HG02840 (cell line): ENCODE results near the gene MSMP.

Experiments used
- ATAC-seq: cut with Tn5 transposase; IDR thresholded peaks from one replicate; pipeline ENCODE4 v1.9.1; 2021; ENCODE audit warnings: mild to moderate bottlenecking, moderate library complexity, moderate number of reproducible peaks; ENCODE audit not compliant: unreplicated experiment, low FRiP score

MSMP gene

DNA sequence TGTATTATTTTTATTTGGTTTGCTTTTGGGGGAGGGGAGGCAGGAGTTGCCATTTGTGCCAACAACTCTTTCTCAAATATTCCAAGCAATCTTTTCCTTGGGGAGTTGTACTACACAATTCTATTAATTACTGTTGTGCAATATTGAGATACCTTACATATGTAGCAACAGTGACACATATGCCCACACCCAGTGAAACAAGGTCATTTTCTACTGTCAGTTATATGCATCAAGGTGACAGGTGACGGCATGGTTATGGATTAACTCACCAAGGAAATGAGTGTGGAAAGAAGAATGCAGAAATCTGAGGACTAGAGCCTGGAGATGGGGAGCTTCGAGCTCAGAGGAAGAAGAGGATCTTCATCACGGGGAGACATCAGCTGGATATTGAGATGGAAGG is 17.9 kb upstream of the MSMP start:
- no peak for ATAC-seq

DNA sequence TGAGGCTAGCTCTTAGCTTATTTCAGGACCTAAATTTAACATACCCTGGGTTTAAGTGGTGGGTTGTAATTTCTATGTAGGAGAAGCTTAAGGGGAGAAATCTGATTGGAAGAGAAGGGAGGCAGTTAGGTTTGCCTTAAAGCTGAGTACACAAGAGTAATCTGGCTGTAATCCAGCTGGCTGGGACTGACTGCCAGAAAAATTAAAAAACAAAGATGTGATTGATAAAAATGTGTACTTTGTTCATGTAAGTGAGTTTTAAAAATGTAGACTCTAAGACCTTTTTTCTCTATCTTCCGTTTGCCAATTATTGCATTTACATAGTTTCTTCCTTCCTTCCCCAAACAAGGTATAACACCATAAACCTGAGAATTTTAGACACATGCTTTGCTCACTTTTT is 17.5 kb upstream of the MSMP start:
- ATAC-seq, result no peak

DNA sequence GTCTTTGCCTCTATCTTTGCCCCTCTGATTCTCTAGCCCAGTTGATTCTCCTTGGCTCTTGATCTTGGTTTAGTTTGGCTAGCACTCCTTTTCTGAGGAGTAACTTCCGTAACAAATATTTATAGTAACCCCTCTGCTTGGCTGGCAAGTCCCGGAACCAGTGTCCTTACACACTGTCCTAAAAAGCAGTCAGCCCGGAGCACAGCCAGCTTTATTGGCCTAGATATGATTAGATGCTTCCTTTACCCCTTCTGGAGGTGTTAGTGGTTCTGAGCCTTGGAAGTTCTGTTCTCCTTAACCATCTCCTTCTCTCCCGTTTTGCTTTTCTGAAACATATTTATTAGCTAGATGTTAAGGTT is 17.0 kb upstream of the MSMP start:
- ATAC-seq, result no peak

DNA sequence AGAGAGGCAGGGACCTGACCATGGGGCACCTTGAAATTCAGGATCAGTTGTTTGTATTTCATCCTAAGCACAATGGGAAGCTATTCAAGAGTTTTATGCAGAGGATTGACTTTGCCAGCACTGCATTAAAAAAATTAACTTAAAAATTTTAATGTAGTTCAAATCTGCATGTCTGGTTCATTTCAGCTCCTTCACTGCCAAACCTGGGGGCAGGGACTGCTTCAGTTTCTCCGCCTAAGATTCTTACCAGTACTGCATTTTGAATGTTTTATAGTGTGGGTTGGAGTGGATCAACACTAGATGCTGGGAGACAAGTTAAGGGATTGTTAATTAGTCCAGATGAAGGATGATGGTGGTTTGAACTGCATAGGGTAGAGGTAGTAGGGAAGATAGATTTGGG is 15.7 kb upstream of the MSMP start:
- no peak for ATAC-seq

DNA sequence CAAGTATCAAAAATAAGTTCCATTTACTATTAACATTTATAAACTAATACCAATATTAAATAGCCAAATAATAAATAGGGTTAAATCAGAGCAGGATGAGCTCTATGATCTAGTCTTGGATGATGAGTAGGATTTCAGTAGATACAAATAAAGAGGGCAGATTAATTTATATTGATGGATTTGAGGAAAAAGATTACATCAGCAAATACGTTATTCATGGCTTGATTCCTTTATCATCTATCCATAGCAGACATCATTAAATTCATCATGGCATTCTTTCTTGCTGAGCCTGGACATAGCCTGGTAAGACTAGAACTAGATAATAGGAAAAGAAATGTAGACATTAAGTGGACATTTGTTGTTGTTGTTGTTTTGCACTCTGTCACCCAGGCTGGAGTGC is 13.4 kb upstream of the MSMP start:
- ATAC-seq, result no peak

GRCh38 chr9:35766997-35767396 is 12.9 kb upstream of the MSMP start:
- ATAC-seq, result no peak

DNA sequence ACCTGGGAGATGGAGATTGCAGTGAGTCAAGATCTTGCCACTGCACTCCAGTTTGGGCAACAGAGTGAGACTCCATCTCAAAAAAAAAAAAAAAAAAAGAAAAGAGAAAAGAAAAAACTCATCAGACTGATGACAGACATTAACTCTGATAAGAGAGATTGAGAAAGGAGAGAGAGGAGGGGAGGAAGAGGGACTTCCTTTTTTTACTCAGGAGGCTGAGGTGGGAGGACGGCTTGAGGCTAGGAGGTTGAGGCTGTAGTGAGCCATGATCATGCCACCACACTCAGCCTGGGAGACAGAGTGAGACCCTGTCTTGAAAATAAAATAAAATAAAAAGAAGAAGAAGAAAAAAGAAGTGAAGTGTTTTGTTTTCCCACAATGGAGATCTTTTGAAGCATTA is 9.7 kb upstream of the MSMP start:
- ATAC-seq, result no peak

GRCh38 chr9:35763181-35763580 is 9.1 kb upstream of the MSMP start:
- ATAC-seq, result no peak

GRCh38 chr9:35760651-35761050 is 6.6 kb upstream of the MSMP start:
- no peak for ATAC-seq

GRCh38 chr9:35759795-35760194 is 5.7 kb upstream of the MSMP start:
- ATAC-seq, result no peak

DNA sequence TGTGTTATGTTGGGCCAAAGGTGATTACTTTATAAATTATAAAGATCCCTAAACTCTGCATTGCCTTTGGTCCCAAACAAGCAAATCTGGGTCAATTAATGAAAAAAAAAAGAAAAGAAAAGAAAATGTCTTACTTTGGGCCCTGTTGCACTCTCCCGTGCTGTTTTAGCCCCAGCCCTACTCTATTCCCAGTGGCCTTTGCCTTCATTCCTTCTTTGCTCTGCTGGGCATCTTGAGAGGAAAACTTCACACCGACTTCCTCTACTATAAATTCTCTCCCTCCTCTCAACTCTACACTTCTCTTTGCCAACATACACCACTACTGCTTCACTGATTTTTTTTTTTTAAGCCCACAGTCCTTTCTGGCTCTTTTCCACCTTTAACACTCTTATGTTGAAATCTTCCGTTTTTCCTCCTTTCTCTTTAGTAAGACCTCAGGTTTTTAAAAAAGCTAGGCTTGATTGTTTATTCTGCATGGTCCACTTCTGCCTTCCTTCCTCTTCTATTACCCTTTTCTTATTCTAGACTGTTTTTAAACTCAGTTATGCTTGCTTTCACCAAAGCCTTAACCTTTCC is 4.5 kb upstream of the MSMP start:
- ATAC-seq, result no peak

DNA sequence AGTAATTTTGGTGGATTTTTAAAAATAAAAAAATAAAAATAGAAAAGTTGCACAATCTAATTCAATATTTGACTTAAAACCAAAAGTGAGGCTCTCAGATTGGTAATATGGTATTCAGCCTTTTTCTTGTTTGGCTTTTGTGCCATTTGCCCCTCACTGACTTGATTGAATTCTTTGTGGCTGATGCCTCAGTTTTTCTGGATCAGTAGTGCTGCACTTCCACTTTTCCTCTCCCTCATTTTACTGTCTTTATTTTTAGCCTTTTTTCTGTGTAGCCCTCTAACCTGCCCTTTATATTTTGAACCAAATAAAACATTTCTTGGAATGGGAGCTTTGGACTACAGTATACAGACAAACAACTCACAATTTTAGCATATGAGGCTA is 3.8 kb upstream of the MSMP start:
- ATAC-seq, result no peak

GRCh38 chr9:35757226-35757891 is 3.3 kb upstream of the MSMP start:
- peak; percentile 39 for ATAC-seq

- ATAC-seq, result peak; percentile 52
Observed at GRCh38 chr9:35756275-35757225, 2.5 kb upstream of the MSMP start.

- ATAC-seq, result no peak
Observed at GRCh38 chr9:35755071-35755470, 995 bp upstream of the MSMP start.

DNA sequence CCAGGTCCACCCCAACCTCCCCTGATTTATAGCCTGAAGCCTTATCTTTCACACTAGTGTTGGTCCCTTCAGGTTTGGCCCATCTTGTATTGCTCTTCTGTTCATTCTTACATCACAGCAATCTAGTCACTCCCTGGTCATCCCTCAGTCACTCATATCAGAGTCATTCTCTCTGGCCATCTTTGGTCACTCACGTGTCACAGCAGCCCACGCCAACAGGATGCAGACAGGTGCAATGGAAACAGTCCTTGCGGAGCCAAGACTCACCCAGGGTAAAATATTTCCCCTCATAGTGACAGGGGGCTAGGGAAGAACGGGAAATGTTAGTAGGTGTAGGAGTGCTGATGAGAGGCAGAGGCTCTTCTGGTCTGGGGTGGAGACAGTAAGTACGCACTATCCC is 610 bp downstream of the MSMP start:
- ATAC-seq, result no peak

DNA sequence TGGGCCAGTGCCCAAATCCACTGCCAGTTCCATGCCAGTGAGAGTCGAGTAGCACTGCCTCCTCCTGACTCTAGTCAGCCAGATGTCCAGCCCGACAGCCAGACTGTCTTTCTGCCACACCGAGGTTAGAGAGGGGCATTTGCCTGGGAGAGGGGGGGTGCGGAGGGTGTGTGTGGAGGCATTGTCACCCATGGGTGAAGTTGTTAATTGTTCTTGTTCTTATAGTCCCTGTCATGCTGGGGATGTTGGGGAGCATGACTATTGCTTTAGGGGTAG is 3.9 kb downstream of the MSMP start:
- ATAC-seq, result no peak

DNA sequence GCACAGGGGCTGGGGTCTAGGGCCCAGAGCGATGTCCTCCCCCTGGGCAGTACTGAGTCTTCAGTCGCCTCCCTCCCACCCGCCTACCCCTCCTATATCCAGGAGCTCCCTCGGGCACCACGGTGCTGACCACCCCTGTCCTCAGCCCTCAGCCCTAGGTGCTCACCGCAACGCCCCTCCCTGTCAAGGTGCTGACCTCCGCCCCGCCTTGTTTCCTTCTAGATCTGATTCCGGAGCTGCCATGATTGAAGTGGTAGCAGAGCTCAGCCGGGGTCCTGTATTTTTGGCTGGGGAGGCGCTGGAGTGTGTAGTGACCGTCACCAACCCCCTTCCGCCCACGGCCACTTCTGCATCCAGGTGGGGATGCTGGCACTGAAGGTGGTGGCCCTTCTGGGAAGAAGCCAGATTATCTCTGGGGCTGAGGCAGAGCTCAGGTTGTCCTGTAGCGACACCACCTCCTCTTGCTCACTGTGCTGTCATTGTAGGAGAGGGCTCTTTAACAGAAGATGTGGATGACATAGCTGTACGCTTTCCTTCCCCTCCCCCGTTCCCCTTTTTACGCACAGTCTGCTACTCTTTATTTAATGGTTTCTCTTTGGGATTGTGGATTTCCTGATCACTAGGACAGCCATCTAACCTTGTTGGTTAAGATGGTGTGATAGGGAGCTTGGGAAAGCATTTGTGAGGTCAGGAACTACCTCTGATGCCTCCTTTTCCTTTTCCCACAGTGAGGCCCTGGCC is 4.4 kb downstream of the MSMP start:
- ATAC-seq, result peak; percentile 34

- peak; percentile 73 for ATAC-seq
Observed at GRCh38 chr9:35748858-35749514, 5.1 kb downstream of the MSMP start, which contains the start of the genes GBA2 and RGP1. GBA2 (minus strand) TSS chr9:35749228; CDS start chr9:35748704, 524 bp downstream. RGP1 (plus strand) TSS chr9:35749287; CDS start chr9:35749756, 469 bp downstream.

GRCh38 chr9:35748242-35748857 is 5.7 kb downstream of the MSMP start:
- ATAC-seq, result no peak
